ENCODE measurements around the gene FRMD4A. TPM values are rescaled to one million over a fixed set of nuclear protein-coding genes. Genes with fewer than 3 reads are reported as not detected.

FRMD4A gene
- total RNA-seq, 1 experiment from 2014 or later = 19.6 TPM

DNA sequence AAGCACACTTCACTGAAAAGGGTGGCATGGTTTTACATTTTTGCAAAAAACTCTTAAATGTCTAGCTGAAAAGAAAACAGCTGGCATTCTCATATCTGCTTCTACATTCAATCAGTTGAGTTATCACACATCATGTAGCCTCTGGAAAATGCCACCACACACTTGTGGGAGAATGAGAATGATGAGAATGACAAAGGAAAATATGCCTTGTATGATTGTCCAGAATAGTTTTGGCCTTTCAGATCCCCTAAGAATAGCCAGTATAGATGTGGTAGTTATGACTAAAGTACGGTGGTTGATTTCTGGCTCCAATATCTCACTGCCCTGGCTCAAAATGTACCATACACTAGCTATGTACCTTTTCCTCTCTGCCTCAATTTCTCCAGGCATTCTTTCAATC lies 30.2 kb upstream of the FRMD4A start:
- Mint-ChIP-seq H3K27ac (no peak overlapping the region), H3K36me3 (ENCODE audit: insufficient read depth in 1 of 3, low read depth in 3 of 3) (no peaks in the 10 kb centered on the region), H3K4me1 (peaks cover 8% of the 10 kb centered on the region in 2 experiments), H3K4me3 (no peak overlapping the region), H3K27me3 (ENCODE audit: low read depth) (no peaks in the 10 kb centered on the region; the same call in 1 of the 2 replicates), H3K9me3 (no peaks in the 10 kb centered on the region)
- H3K14ac ChIP-seq (ENCODE audit: insufficient read depth, low read length) = no peak overlapping the region
- H3K79me1 ChIP-seq (ENCODE audit: insufficient read depth, low read depth, low read length, poor library complexity, severe bottlenecking) = no peaks in the 10 kb centered on the region
- no peak overlapping the region for H3K56ac ChIP-seq (ENCODE audit: insufficient read length, low read depth, low read length)
- H2BK20ac ChIP-seq (ENCODE audit: low read depth, low read length, poor library complexity, severe bottlenecking) = no peak overlapping the region
- no peak for DNase-seq
- H3K27ac ChIP-seq (ENCODE audit: insufficient read length, low read depth, low read length) = no peak overlapping the region
- H3K18ac ChIP-seq (ENCODE audit: insufficient read length, low read depth, low read length) = no peak overlapping the region
- H4K5ac ChIP-seq (ENCODE audit: insufficient read length, low read depth, low read length) = no peak overlapping the region
- H3K4ac ChIP-seq (ENCODE audit: low read depth, low read length) = no peak overlapping the region
- H3K79me2 ChIP-seq (ENCODE audit: insufficient read depth, low read length) = no peaks in the 10 kb centered on the region
- no peak overlapping the region for H4K8ac ChIP-seq (replicated peaks; ENCODE audit: insufficient read length, low read depth, low read length)
- H3T11ph ChIP-seq (ENCODE audit: low read length) = no peak overlapping the region
- no peaks in the 10 kb centered on the region for H4K20me1 ChIP-seq (ENCODE audit: control insufficient read depth, insufficient read depth, insufficient read length)
- H3K4me2 ChIP-seq (ENCODE audit: insufficient read depth, insufficient read length, low read length) = no peak overlapping the region
- no peak overlapping the region for H2BK12ac ChIP-seq (ENCODE audit: insufficient read length, low read depth, low read length)
- no peak overlapping the region for H3K23ac ChIP-seq (ENCODE audit: insufficient read length, low read depth, low read length)
- no peaks in the 10 kb centered on the region for H3K4me1 ChIP-seq (ENCODE audit: insufficient read depth, low read length)
- no peak overlapping the region for H2AK5ac ChIP-seq (ENCODE audit: insufficient read length, low read length)
- no peaks in the 10 kb centered on the region for H3K9me3 ChIP-seq (ENCODE audit: control insufficient read depth, low read depth, low read length)
- TF ChIP-seq, protein P1, sequence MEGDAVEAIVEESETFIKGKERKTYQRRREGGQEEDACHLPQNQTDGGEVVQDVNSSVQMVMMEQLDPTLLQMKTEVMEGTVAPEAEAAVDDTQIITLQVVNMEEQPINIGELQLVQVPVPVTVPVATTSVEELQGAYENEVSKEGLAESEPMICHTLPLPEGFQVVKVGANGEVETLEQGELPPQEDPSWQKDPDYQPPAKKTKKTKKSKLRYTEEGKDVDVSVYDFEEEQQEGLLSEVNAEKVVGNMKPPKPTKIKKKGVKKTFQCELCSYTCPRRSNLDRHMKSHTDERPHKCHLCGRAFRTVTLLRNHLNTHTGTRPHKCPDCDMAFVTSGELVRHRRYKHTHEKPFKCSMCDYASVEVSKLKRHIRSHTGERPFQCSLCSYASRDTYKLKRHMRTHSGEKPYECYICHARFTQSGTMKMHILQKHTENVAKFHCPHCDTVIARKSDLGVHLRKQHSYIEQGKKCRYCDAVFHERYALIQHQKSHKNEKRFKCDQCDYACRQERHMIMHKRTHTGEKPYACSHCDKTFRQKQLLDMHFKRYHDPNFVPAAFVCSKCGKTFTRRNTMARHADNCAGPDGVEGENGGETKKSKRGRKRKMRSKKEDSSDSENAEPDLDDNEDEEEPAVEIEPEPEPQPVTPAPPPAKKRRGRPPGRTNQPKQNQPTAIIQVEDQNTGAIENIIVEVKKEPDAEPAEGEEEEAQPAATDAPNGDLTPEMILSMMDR (conservative IDR thresholded peaks at IDR 0.05) = no peak
- no peak overlapping the region for H4K91ac ChIP-seq (ENCODE audit: insufficient read length, low read depth, low read length)
- H3K27me3 ChIP-seq (ENCODE audit: insufficient read depth, low read length) = no peaks in the 10 kb centered on the region
- no peak overlapping the region for H3K9ac ChIP-seq (ENCODE audit: extremely low read depth, insufficient read length, low read length)
- no CpG with 5 or more reads among the region's 1 CpG for WGBS (ENCODE audit: extremely low coverage, insufficient read length, low lambda C conversion rate)
- H2BK5ac ChIP-seq (ENCODE audit: insufficient read length, low read length) = no peak overlapping the region
- H2BK120ac ChIP-seq (ENCODE audit: low read depth, low read length, poor library complexity, severe bottlenecking) = no peak overlapping the region
- H3K23me2 ChIP-seq (ENCODE audit: insufficient read length, low read depth, low read length, poor library complexity, severe bottlenecking) = no peaks in the 10 kb centered on the region
- no peak overlapping the region for H2AFZ ChIP-seq (ENCODE audit: low read length)
- H2BK15ac ChIP-seq (ENCODE audit: low read depth, low read length) = no peak overlapping the region

Data from H9 (cell line).